Bronchial smooth muscle cell (primary cell): ENCODE results near the gene ZBED3. TPM values are rescaled to one million over a fixed set of nuclear protein-coding genes. Genes with fewer than 3 reads are reported as not detected.

ENCODE experiments used
- total RNA-seq: library from RNA; depleted of rRNA; stranded (reverse); fragments of >200 nt; gene quantifications from 2 replicates; pipeline ENCODE4 v1.2.1, GENCODE V29; 2014

Gene ZBED3, protein sequence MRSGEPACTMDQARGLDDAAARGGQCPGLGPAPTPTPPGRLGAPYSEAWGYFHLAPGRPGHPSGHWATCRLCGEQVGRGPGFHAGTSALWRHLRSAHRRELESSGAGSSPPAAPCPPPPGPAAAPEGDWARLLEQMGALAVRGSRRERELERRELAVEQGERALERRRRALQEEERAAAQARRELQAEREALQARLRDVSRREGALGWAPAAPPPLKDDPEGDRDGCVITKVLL
- total RNA-seq = 0.34 and 1.4 TPM in 2 replicates

DNA sequence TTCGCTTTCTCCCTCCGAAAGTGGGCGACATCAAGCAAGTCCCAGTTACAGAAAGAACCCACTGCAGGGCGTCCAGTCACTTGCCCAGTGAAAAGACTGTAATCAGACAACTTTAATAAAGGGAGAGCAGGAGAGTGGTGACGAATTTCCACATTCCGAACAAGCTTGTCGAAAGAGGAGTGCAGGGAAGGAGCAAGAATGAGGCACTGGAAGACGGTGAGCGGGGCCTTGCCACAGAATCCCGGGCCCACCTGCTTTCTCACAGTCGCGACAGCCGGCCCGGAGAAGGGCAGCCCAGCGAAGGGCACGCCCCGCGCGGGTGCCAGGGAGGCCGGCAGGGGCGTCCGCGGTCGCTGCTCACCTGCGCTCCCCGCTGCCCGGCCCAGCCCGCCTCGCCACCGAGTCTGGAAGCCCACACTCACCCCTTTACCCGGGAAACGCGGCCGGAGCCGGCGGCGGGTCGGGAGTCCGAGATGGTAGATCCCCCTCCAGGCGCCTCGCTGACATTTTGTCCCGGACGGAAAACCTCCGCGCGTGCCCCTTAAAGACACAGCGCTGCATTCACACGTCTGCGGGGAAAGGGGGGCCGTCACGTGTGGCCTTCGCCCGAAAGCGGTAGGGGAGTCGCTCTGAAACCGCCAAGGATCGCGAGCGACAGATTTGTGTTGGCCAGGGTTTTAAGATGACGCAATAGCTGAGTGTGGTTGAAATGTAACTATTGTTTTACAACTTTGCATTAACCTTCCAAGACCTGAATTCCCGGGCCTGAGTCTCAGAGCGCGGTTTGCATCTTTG, at the start of gene ZBED3:
TSS of gene ZBED3 (minus strand) at position 597 of the 795 bp plus-strand sequence. CDS start 9,407 bp downstream, outside the sequence.

DNA sequence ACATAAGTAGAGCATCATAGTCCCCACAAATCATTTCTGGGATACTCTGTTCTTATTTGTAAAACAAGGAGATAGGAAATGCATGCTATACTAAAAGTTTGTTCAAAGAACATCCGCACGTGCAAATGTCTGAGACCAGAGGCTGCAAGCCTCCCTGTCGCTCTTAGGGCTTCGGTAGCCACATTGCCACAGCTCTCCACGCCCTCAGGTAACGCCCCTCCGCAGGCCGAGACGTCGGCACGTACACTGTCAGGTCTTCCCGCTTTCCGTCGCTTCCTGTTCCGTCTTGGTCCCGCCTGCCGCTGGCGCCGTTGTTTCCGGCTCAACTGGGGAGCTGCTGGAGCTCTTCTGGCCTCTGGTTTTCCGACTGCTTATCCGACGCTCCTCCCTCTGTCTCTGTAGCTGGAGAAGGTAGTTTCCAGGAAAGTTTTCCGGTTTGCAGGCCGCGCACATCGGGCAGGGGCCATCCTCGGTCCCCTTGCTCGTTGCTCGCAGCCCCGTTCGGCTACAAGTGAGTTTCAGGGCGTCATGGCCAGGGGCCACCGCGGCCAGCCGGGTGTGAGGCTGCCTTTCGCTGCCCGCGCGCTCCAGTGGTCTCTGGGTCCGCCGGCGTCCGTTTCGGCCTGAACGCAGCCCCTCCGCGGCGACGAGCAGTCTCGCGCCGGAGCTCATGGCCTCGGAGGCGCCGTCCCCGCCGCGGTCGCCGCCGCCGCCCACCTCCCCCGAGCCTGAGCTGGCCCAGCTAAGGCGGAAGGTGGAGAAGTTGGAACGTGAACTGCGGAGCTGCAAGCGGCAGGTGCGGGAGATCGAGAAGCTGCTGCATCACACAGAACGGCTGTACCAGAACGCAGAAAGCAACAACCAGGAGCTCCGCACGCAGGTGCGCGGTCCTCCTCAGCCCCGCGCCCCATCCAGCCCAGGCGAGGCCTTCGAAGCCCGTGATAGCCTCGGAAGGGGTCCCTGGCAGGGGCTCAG, 56.7 kb downstream of the ZBED3 start, which contains the start of gene AGGF1:
TSS of gene AGGF1 (plus strand) at position 308 of the 975 bp plus-strand sequence. CDS start at position 671, 363 bp downstream.

Other genes starting within 250 kb of the ZBED3 start
- gene S100Z, start 237.3 kb downstream of the ZBED3 start, total RNA-seq = not detected in 2 replicates
- 0.26 and 0.63 TPM in 2 replicates for gene CRHBP, start 134.2 kb downstream of the ZBED3 start, total RNA-seq
- gene AGGF1, start 56.9 kb downstream of the ZBED3 start, total RNA-seq = 21.1 and 25.8 TPM in 2 replicates
- 0.09 TPM in 1 of 2 replicates, not detected in the other for gene PDE8B, start 123.4 kb upstream of the ZBED3 start, total RNA-seq